22Rv1 (cell line): ENCODE results near the gene PLA2G7.

Experiments
- ZFX ChIP-seq: fragments of 450-650 bp; IDR thresholded peaks from 2 replicates; pipeline ENCODE4 v1.6.1; 2017; ENCODE audit warnings: antibody characterized with exemption, borderline replicate concordance
- TF ChIP-seq, protein P1 (sequence below): fragments of 450-650 bp; IDR thresholded peaks from 2 replicates; pipeline ENCODE4 v1.5.1; 2017; ENCODE audit warnings: mild to moderate bottlenecking

GRCh38 chr6:46760925-46761324 is 25.8 kb upstream of the PLA2G7 start:
- TF ChIP-seq, protein P1, sequence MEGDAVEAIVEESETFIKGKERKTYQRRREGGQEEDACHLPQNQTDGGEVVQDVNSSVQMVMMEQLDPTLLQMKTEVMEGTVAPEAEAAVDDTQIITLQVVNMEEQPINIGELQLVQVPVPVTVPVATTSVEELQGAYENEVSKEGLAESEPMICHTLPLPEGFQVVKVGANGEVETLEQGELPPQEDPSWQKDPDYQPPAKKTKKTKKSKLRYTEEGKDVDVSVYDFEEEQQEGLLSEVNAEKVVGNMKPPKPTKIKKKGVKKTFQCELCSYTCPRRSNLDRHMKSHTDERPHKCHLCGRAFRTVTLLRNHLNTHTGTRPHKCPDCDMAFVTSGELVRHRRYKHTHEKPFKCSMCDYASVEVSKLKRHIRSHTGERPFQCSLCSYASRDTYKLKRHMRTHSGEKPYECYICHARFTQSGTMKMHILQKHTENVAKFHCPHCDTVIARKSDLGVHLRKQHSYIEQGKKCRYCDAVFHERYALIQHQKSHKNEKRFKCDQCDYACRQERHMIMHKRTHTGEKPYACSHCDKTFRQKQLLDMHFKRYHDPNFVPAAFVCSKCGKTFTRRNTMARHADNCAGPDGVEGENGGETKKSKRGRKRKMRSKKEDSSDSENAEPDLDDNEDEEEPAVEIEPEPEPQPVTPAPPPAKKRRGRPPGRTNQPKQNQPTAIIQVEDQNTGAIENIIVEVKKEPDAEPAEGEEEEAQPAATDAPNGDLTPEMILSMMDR = no peak
- TF ChIP-seq ZFX = no peak
